Sigmoid colon (tissue), 7 donors: ENCODE results near the gene C1orf198. TPM values are rescaled to one million over a fixed set of nuclear protein-coding genes. Genes with fewer than 3 reads are reported as not detected.

Source experiments
- DNase-seq: peaks from one replicate; pipeline ENCODE4 v3.0.0-alpha.2; 2019
- H3K27ac ChIP-seq, 4 donors: fragments of 200-600 bp; sonication (generic); one replicate each; pipeline ENCODE4 v1.5.1; 2016 to 2019; ENCODE audit warnings: mild to moderate bottlenecking in 1 of 4
- H3K27me3 ChIP-seq, 3 donors: fragments of 200-600 bp; sonication (generic); one replicate each; pipeline ENCODE4 v1.5.1; 2019; ENCODE audit warnings: mild to moderate bottlenecking in 1 of 3
- H3K36me3 ChIP-seq, 4 donors: fragments of 200-600 bp; sonication (generic); one replicate each; pipeline ENCODE4 v1.5.1; 2016 to 2019
- H3K4me1 ChIP-seq, 4 donors: fragments of 200-600 bp; sonication (generic); one replicate each; pipeline ENCODE4 v1.5.1; 2017 to 2019
- H3K4me3 ChIP-seq, 4 donors: fragments of 200-600 bp; sonication (generic); one replicate each; pipeline ENCODE4 v1.5.1; 2017 to 2019; ENCODE audit warnings: mild to moderate bottlenecking in 2 of 4, moderate library complexity in 1 of 4
- H3K9me3 ChIP-seq, 4 donors: fragments of 200-600 bp in 3 of 4; sonication (generic) in 3 of 4; one replicate each; pipeline versions ENCODE4 v1.5.1 to v1.6.1; 2013 to 2019
- CTCF ChIP-seq, 4 experiments: fragments of 450-650 bp in 3 of 4; fragments of 200-600 bp in 1 of 4; IDR thresholded peaks; one replicate each; pipeline ENCODE4 v1.5.1; 2016 to 2019; ENCODE audit warnings: antibody characterized with exemption in 4 of 4, mild to moderate bottlenecking in 3 of 4, moderate library complexity in 2 of 4
- EP300 ChIP-seq, 4 donors: sonication (generic); formaldehyde crosslinking; IDR thresholded peaks; one replicate each; pipeline ENCODE4 v1.6.1; 2017; ENCODE audit warnings: antibody characterized with exemption in 4 of 4
- POLR2A ChIP-seq, 2 donors: fragments of 450-650 bp; IDR thresholded peaks; one replicate each; pipeline ENCODE4 v1.6.1; 2016; ENCODE audit warnings: antibody characterized with exemption in 2 of 2, mild to moderate bottlenecking in 2 of 2, moderate library complexity in 2 of 2
- POLR2AphosphoS5 ChIP-seq, 4 donors: sonication (generic); formaldehyde crosslinking; IDR thresholded peaks; one replicate each; pipeline ENCODE4 v1.6.1; 2017; ENCODE audit warnings: antibody characterized with exemption in 4 of 4
- WGBS, 2 donors: extraction: QIAGEN DNeasy Blood & Tissue Kit; methylation state at CpG; one replicate each; pipeline ENCODE4 v1.1.7; 2013; 5-methylcytosine and 5-hydroxymethylcytosine counted together
- intact Hi-C: fragments of 100-400 bp; cut with DNase I; formaldehyde crosslinking; loops from one replicate; pipeline ENCODE4 v1.15.1; 2023
- polyA plus RNA-seq, 3 donors: library from polyadenylated mRNA; stranded (reverse); fragments of 200-250 nt; gene quantifications; one replicate each; pipeline ENCODE4 v1.2.3, GENCODE V29; 2013
- total RNA-seq, 4 donors: library from RNA; depleted of rRNA; stranded (reverse); fragments of >200 nt; gene quantifications; one replicate each; pipeline ENCODE4 v1.1.0, GENCODE V29; 2016
- donor health status: healthy with polysubstance abuse.
- donor health status: Bipolar disorder and iron deficiency.
- donor health status: healthy.

The C1orf198 gene
- total and polyA plus RNA-seq, 7 donors = 4.9 to 63.5 (median 42.1) TPM

- no peak for DNase-seq
- H3K36me3 ChIP-seq = no peaks in the 10 kb centered on the region
- H3K27ac ChIP-seq = no peak overlapping the region
- H3K27me3 ChIP-seq = no peaks in the 10 kb centered on the region
- H3K4me1 ChIP-seq = no peaks in the 10 kb centered on the region
- H3K9me3 ChIP-seq = no peaks in the 10 kb centered on the region
- intact Hi-C loops = loop anchor here (5.0 to 10.0 kb wide), 2 partner anchors 52 to 160 kb away; no protein-coding TSS in a partner anchor
- 57 to 68% methylated on average over 5 of the region's 5 CpGs for WGBS, 2 donors
- H3K4me3 ChIP-seq = no peak overlapping the region
- no peak for TF ChIP-seq CTCF (IDR thresholded peaks at IDR 0.05)
- TF ChIP-seq POLR2AphosphoS5 (IDR thresholded peaks at IDR 0.05) = no peak
- TF ChIP-seq EP300 (IDR thresholded peaks at IDR 0.05) = no peak
- TF ChIP-seq POLR2A (IDR thresholded peaks at IDR 0.05) = no peak
Observed at GRCh38 chr1:230794431-230794830, 73.9 kb downstream of the C1orf198 start.

- no peak overlapping the region for H3K4me3 ChIP-seq
- WGBS, 2 donors = 93 to 95% methylated on average over 9 of the region's 9 CpGs
- H3K27me3 ChIP-seq = no peaks in the 10 kb centered on the region
- TF ChIP-seq POLR2A (IDR thresholded peaks at IDR 0.05) = no peak
- no peak for TF ChIP-seq CTCF (IDR thresholded peaks at IDR 0.05)
- no peak for TF ChIP-seq EP300 (IDR thresholded peaks at IDR 0.05)
- no peak for TF ChIP-seq POLR2AphosphoS5 (IDR thresholded peaks at IDR 0.05)
- no peaks in the 10 kb centered on the region for H3K4me1 ChIP-seq
- H3K27ac ChIP-seq = no peak overlapping the region
- H3K36me3 ChIP-seq = no peaks in the 10 kb centered on the region
- no peaks in the 10 kb centered on the region for H3K9me3 ChIP-seq
- intact Hi-C loops = loop anchor here (5.0 to 10.0 kb wide), 2 partner anchors 51 to 159 kb away; no protein-coding TSS in a partner anchor
- no peak for DNase-seq
Observed at GRCh38 chr1:230793463-230793745, 74.9 kb downstream of the C1orf198 start.

GRCh38 chr1:230792691-230793462 is 75.4 kb downstream of the C1orf198 start:
- H3K36me3 ChIP-seq = no peaks in the 10 kb centered on the region
- intact Hi-C loops = loop anchor here (5.0 to 10.0 kb wide), 2 partner anchors 51 to 158 kb away; no protein-coding TSS in a partner anchor
- H3K9me3 ChIP-seq = no peaks in the 10 kb centered on the region
- no peak overlapping the region for H3K27ac ChIP-seq
- no peak overlapping the region for H3K4me3 ChIP-seq
- no peak for TF ChIP-seq EP300 (IDR thresholded peaks at IDR 0.05)
- no peak for TF ChIP-seq POLR2A (IDR thresholded peaks at IDR 0.05)
- no peak for TF ChIP-seq CTCF (IDR thresholded peaks at IDR 0.05)
- no peak for TF ChIP-seq POLR2AphosphoS5 (IDR thresholded peaks at IDR 0.05)
- H3K4me1 ChIP-seq = no peaks in the 10 kb centered on the region
- WGBS, 2 donors = 89 to 95% methylated on average over 13 of the region's 13 CpGs
- DNase-seq = no peak
- H3K27me3 ChIP-seq = no peaks in the 10 kb centered on the region

GRCh38 chr1:230791986-230792564 is 76.2 kb downstream of the C1orf198 start:
- Histone ChIP-seq H3K9me3 (no peaks in the 10 kb centered on the region), H3K4me1 (no peaks in the 10 kb centered on the region), H3K4me3 (no peak overlapping the region), H3K27ac (no peak overlapping the region), H3K36me3 (no peaks in the 10 kb centered on the region), H3K27me3 (no peaks in the 10 kb centered on the region)
- intact Hi-C loops = loop anchor here (5.0 to 10.0 kb wide), 2 partner anchors 50 to 157 kb away; no protein-coding TSS in a partner anchor
- 50 to 81% methylated on average over 5 of the region's 5 CpGs for WGBS, 2 donors
- no peak for TF ChIP-seq POLR2AphosphoS5 (IDR thresholded peaks at IDR 0.05)
- TF ChIP-seq CTCF (IDR thresholded peaks at IDR 0.05) = no peak
- no peak for TF ChIP-seq POLR2A (IDR thresholded peaks at IDR 0.05)
- TF ChIP-seq EP300 (IDR thresholded peaks at IDR 0.05) = no peak
- DNase-seq = no peak
